HG03066 (cell line): ENCODE data around the gene CNTN4.
"Not testable (repeated sequence)": the region's sequence is repeated elsewhere in the genome, so short reads cannot be mapped to it uniquely, and the experiment has no call there.

Experiments used
- ATAC-seq: cut with Tn5 transposase; IDR thresholded peaks from one replicate; pipeline ENCODE4 v1.9.1; 2021; ENCODE audit warnings: low read depth; ENCODE audit not compliant: unreplicated experiment

The CNTN4 gene

DNA sequence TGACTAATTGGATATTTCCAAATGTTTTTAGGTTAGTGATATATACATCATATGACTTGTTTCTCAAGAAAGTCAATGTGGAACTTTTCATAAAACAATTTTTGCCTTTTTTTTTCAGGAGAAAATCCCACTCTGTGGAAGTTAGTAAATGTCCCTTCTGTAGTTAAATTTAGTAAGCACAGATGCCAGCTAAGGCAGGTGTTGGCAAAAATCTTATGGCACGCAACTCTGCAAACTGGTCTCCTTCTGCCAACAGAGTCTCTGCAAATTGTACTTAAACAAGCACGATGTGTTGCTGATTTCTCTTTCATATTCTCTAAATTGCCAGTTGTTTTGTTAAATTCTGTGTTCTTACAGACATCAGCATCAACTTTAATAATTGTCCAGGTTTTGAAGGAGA lies 777.7 kb downstream of the CNTN4 start:
- ATAC-seq = no peak

GRCh38 chr3:2879023-2879422 lies 780.4 kb downstream of the CNTN4 start:
- no peak for ATAC-seq

DNA sequence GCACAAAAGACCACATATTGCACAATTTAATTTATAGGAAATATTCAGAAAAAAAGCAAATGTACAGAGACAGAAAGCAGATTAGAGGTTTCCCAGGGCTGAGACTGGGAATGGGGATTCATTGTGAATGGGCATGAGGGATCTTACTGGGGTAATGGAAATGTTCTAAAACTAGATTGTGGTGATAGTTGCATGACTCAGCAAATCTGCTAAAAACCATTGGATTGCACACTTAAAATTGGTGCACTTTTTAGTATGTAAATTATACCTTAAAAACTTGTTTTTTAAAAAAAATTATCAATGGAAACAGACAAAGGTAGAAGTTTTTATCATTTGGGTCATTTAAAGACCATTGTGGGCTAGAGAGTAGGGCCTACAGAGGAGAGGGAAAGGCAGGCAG lies 780.9 kb downstream of the CNTN4 start:
- ATAC-seq = no peak

DNA sequence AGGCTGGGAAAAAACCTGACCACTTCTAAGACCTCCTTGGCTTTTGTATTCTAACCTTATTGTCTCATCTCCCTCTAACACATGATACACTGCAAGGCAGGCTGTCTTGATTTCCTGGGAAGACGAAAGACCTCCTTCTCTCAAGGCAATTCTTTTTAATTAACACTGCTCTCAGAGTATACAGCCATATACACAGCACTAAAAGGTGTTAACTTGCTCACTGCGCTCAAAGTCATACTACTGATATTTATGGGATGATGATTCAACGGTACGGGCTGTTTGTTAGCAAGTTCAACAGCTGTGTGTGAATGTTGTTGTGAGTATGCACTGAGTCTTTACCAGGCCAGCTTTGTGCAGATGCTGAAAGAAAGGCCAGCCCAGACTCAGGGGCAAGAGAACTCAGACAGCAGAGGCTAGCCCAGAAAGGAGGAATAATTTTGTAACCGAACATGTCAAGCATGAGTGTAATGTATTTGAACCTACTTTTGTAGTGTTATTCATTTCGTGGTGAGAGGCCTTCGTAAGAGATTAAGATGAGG lies 781.6 kb downstream of the CNTN4 start:
- ATAC-seq = no peak

DNA sequence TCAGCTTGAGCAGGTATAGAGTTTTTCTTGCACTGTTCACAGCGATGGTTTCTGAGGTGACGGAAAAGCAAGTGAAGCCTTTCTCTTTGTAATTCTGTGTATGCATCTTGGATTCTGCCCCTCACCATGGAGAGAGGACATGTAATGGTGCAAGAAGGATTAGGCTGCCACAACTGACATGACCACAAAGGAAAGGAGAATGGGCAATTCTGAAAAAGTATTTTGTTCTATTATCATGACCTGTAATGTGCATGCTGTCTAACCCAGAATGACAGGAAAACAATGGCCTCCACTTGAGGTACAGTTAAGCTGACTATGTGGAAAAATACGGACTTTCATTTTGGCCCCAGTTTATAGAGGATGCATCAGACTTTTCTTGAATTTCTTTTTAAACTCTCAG lies 784.6 kb downstream of the CNTN4 start:
- no peak for ATAC-seq

DNA sequence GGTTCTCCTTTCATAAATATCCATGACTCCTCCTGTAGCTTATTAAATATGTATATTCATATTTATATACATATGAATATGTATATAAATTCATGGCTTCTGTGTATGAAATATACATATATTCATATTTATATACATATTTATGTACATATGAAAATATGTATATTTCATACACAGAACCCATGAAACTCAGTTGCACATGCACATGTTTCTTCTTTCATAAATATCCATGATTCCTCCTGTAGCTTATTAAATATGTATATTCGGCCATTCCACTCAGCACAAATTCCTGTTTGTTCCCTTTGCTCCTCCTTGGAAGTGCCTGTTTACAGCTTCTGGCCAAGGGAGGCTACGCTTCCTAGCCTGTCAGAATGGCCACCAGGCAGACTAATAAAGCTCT lies 789.9 kb downstream of the CNTN4 start:
- no peak for ATAC-seq

GRCh38 chr3:2889736-2890135 lies 791.1 kb downstream of the CNTN4 start:
- no peak for ATAC-seq

GRCh38 chr3:2896308-2896939 lies 797.8 kb downstream of the CNTN4 start:
- no peak for ATAC-seq

- ATAC-seq = no peak
Measured at GRCh38 chr3:2897821-2898220, 799.2 kb downstream of the CNTN4 start.

GRCh38 chr3:2898591-2899353 lies 800.1 kb downstream of the CNTN4 start:
- no peak for ATAC-seq

GRCh38 chr3:2904054-2904453 lies 805.4 kb downstream of the CNTN4 start:
- no peak for ATAC-seq

DNA sequence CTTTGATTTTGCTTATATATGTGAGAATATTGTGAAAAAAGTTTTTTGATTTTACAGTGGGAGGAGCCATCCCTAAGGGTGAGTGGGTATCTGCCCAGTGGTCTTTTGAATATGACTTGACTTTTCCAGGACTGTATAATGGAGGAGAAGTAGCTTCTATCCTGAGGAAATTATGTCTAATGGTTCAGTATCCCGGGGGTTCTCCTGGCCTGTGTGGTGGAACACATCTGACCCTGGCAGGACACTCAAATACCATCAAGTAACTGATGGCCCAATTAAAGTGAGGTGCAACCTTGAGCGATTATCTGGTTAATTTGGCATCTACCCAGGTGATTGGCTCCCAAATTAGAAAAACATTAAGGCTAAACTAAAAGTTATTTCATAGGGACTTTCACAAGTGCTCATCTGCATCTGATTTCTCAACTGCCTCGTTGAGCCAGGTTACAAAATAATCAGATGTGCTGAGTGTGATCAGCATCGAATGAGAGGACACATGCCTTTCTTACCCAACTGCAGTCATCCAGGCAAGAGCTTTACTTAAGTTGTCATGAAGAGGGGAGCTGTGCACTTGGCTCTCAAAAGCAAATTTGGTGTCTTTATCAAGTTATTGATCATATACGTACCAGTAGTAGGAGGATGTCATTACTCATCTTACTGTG lies 810.2 kb downstream of the CNTN4 start:
- ATAC-seq = no peak

GRCh38 chr3:2910997-2911396 lies 812.3 kb downstream of the CNTN4 start:
- no peak for ATAC-seq

GRCh38 chr3:2915826-2916225 lies 817.2 kb downstream of the CNTN4 start:
- no peak for ATAC-seq

DNA sequence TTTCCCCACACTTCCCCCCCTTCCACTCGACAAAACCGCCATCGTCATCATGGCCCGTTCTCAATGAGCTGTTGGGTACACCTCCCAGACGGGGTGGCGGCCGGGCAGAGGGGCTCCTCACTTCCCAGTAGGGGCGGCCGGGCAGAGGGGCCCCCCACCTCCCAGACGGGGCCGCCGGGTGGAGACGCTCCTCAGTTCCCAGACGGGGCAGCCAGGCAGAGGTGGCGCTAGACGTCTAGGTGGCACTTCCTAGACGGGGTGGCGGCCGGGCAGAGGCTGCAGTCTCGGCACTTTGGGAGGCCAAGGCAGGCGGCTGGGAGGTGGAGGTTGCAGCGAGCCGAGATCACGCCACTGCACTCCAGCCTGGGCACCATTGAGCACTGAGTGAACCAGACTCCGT lies 818.0 kb downstream of the CNTN4 start:
- ATAC-seq = not testable (repeated sequence)

DNA sequence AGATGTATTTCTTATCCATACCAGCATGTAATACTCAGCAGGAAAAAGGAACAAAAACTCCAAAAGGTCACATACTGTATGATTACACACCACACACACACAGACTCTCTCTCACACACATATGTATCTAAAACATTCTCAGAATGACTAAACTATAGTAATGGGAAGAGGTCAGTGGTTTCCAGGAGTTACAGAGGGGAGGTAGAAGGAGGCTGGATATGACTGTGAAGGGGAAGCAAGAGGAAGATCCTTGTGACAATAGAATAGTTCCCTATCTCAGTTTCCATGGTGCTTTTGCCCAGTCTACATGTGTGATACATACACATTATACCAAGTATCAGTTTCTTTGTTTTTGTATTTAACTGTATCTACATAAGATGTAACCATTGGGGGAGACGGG lies 821.4 kb downstream of the CNTN4 start:
- ATAC-seq = no peak

- no peak for ATAC-seq
Measured at GRCh38 chr3:2921452-2921851, 822.8 kb downstream of the CNTN4 start.

DNA sequence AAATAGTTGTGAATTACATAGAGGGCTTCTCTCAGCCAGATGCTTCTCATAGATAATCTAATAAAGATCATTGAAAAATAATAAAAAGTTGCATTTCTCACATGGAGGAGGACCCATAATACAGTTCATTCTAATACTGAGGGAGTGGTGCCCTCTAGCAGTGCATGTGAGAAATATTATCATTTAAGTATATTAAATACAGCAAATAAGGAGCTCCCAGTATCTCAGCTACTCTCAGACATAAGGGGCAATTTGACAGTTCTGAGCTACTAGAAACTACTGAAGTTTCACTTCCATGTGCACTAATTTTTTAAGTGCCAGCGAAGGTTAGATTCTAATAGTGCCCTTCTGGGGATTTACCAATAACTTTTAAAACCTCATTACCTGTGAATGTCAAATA lies 823.2 kb downstream of the CNTN4 start:
- no peak for ATAC-seq

- ATAC-seq = no peak
Measured at GRCh38 chr3:2923390-2923789, 824.7 kb downstream of the CNTN4 start.

DNA sequence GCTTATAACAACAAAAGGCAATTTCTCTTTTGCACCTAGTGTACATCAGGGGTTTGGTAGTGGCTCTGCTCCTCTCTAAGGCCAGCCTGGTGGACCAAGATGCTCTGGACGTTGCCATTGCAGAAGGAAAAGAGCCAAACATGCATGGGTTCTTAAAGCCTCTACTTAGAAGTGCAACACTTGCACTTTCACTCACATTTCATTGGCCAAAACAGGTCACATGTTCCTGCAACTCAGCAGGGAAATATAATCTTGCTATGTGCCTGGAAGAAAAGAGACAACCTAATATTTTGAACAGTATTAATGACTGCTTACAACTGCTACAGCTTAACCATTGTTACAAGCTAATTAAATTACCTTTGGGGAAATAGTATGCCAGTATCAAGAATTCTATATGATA lies 828.6 kb downstream of the CNTN4 start:
- no peak for ATAC-seq

GRCh38 chr3:2929574-2929973 lies 830.9 kb downstream of the CNTN4 start:
- no peak for ATAC-seq

DNA sequence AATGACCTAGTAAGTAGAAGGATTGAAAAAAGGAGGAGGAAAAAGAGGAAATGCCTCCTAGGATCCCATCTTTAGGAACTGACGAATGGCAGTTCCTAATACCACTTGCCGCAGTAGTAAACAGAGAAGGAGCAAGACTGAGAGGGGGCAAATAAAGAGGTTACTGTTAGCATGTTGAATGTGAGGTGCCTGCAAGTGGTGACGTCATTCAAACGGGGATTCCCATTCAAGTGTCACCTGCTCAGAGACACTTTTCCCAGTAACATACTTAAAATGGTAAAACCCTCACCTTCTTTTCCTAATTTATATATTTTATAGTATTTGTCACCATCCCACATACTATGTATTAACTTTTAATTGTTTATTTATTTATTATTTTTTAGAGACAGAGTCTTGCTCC lies 832.6 kb downstream of the CNTN4 start:
- ATAC-seq = no peak
